ENCODE results near the gene FCHSD2. TPM values are rescaled to one million over a fixed set of nuclear protein-coding genes. Genes with fewer than 3 reads are reported as not detected.
A peak's percentile ranks its signal among the peaks of the same experiment; 100 is the strongest.

Gene FCHSD2
- total RNA-seq, 1 experiment from 2014 or later, result 22.6 TPM

- no peaks in the 10 kb centered on the region for H3K9me2 ChIP-seq (ENCODE audit: insufficient read depth)
- H3K27me3 ChIP-seq (ENCODE audit: insufficient read depth, low read depth), result no peaks in the 10 kb centered on the region
- H3K4me3 ChIP-seq, result no peak overlapping the region
- ChIA-PET CTCF (interaction anchor here (0.7 kb wide), 1 partner anchor 328 kb away, joined by 8 read pairs; no protein-coding TSS in a partner anchor), POLR2A (ENCODE audit: unreplicated experiment) (no interaction called here)
- H3K4me1 ChIP-seq (replicated peaks; ENCODE audit: insufficient read depth), result no peaks in the 10 kb centered on the region
- H3K9me3 ChIP-seq (ENCODE audit: insufficient read depth, low read depth), result no peaks in the 10 kb centered on the region
- no peaks in the 10 kb centered on the region for H3K79me2 ChIP-seq (ENCODE audit: low read depth)
- H4K20me1 ChIP-seq (ENCODE audit: insufficient read depth), result no peaks in the 10 kb centered on the region
- no peak overlapping the region for H3K27ac ChIP-seq
- BruUV-seq (replicated peaks), result no TSS peak
- H3K4me2 ChIP-seq, result no peak overlapping the region
- no peak for DNase-seq
- intact Hi-C loops (cut with micrococcal nuclease; ENCODE audit: unreplicated experiment), result no loop called here
- no peak overlapping the region for H2AFZ ChIP-seq
- H3F3A ChIP-seq (ENCODE audit: insufficient read depth, low read depth), result peaks cover 8% of the 10 kb centered on the region; the same call in 1 of the 2 replicates
- no peak for TF ChIP-seq EZH2 (IDR thresholded peaks at IDR 0.05; ENCODE audit: low read depth)
- TF ChIP-seq, protein P1, sequence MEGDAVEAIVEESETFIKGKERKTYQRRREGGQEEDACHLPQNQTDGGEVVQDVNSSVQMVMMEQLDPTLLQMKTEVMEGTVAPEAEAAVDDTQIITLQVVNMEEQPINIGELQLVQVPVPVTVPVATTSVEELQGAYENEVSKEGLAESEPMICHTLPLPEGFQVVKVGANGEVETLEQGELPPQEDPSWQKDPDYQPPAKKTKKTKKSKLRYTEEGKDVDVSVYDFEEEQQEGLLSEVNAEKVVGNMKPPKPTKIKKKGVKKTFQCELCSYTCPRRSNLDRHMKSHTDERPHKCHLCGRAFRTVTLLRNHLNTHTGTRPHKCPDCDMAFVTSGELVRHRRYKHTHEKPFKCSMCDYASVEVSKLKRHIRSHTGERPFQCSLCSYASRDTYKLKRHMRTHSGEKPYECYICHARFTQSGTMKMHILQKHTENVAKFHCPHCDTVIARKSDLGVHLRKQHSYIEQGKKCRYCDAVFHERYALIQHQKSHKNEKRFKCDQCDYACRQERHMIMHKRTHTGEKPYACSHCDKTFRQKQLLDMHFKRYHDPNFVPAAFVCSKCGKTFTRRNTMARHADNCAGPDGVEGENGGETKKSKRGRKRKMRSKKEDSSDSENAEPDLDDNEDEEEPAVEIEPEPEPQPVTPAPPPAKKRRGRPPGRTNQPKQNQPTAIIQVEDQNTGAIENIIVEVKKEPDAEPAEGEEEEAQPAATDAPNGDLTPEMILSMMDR (conservative IDR thresholded peaks at IDR 0.05), result no peak
- no peaks in the 10 kb centered on the region for H3K36me3 ChIP-seq (ENCODE audit: low read depth)
These were observed 291.3 kb downstream of the FCHSD2 start for GRCh38 chr11:72850832-72851231.

DNA sequence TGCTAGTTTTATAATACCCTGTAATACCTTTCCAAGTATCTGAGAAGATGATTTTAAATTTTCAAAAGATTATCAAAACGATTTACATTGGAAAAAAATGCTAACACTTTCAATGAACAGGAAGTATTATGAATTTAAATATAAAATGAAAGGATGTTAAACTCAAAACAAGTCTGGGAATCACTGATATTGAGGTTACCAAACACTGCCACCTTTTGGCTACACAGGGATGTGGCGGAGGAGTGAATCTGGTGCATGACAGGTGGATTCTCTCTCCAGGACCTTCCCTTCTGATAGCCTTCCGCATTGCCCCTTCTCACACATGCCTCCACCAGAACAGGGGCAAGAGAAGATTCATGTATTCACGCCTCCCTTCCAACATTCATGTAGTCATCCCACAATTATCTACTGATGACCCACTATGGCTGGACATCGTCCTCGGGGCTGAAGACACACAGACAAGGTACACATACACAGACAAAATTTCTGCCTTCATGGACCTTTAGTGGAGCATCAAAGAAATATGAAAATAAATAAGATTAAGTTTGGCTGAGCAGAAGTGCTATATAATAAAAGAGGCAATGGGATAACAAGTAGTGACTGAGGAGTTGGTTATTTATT is 293.2 kb downstream of the FCHSD2 start:
- H3K9me2 ChIP-seq (ENCODE audit: insufficient read depth), result no peaks in the 10 kb centered on the region
- H2AFZ ChIP-seq, result no peak overlapping the region
- H3K4me2 ChIP-seq, result no peak overlapping the region
- H3K4me3 ChIP-seq, result no peak overlapping the region
- POLR2A ChIA-PET (ENCODE audit: unreplicated experiment), result no interaction called here
- TF ChIP-seq EZH2 (IDR thresholded peaks at IDR 0.05; ENCODE audit: low read depth), result no peak
- TF ChIP-seq, protein P1 (conservative IDR thresholded peaks at IDR 0.05), result peak; percentile 77
- CTCF ChIA-PET, result no interaction called here
- H4K20me1 ChIP-seq (ENCODE audit: insufficient read depth), result no peaks in the 10 kb centered on the region
- intact Hi-C loops (cut with micrococcal nuclease; ENCODE audit: unreplicated experiment), result no loop called here
- peak in 1 of 2 experiments; percentile 33 for DNase-seq
- no peaks in the 10 kb centered on the region for H3K27me3 ChIP-seq (ENCODE audit: insufficient read depth, low read depth)
- no peaks in the 10 kb centered on the region for H3K4me1 ChIP-seq (replicated peaks; ENCODE audit: insufficient read depth)
- BruUV-seq (replicated peaks), result no TSS peak
- peaks cover 8% of the 10 kb centered on the region; the same call in 1 of the 2 replicates for H3F3A ChIP-seq (ENCODE audit: insufficient read depth, low read depth)
- H3K9me3 ChIP-seq (ENCODE audit: insufficient read depth, low read depth), result no peaks in the 10 kb centered on the region
- no peaks in the 10 kb centered on the region for H3K79me2 ChIP-seq (ENCODE audit: low read depth)
- no peak overlapping the region for H3K27ac ChIP-seq
- H3K36me3 ChIP-seq (ENCODE audit: low read depth), result no peaks in the 10 kb centered on the region

DNA sequence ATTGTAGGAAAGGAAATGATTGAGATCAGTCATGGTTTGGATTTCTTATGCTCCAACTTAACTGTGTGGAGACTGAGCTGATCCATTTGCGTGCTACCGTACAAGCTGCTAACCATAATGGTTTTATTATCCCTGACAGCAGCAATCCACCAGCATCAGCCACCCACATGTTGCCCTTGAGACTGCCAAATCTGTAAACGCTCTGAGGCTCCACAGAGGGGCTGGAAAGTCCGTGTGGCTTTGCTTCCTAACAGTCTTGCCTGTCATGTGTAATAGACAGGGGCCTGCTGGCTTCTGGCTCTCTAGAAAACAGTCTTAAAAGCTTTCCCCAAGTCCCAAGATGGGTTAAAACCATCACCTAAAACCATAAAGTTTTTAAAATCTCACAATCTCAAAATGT is 297.8 kb downstream of the FCHSD2 start:
- H3K9me2 ChIP-seq (ENCODE audit: insufficient read depth), result no peaks in the 10 kb centered on the region
- no peak overlapping the region for H2AFZ ChIP-seq
- no peaks in the 10 kb centered on the region for H3K9me3 ChIP-seq (ENCODE audit: insufficient read depth, low read depth)
- no peaks in the 10 kb centered on the region for H3K36me3 ChIP-seq (ENCODE audit: low read depth)
- no peak overlapping the region for H3K4me3 ChIP-seq
- no peaks in the 10 kb centered on the region for H4K20me1 ChIP-seq (ENCODE audit: insufficient read depth)
- BruUV-seq (replicated peaks), result no TSS peak
- TF ChIP-seq, protein P1 (conservative IDR thresholded peaks at IDR 0.05), result no peak
- no peak for TF ChIP-seq EZH2 (IDR thresholded peaks at IDR 0.05; ENCODE audit: low read depth)
- intact Hi-C loops (cut with micrococcal nuclease; ENCODE audit: unreplicated experiment), result no loop called here
- no peaks in the 10 kb centered on the region for H3K79me2 ChIP-seq (ENCODE audit: low read depth)
- DNase-seq, result no peak
- no peaks in the 10 kb centered on the region for H3K27me3 ChIP-seq (ENCODE audit: insufficient read depth, low read depth)
- H3K4me1 ChIP-seq (replicated peaks; ENCODE audit: insufficient read depth), result peaks cover 8% of the 10 kb centered on the region
- no peak overlapping the region for H3K4me2 ChIP-seq
- CTCF ChIA-PET, result no interaction called here
- peaks cover 13% of the 10 kb centered on the region; the same call in 1 of the 2 replicates for H3F3A ChIP-seq (ENCODE audit: insufficient read depth, low read depth)
- POLR2A ChIA-PET (ENCODE audit: unreplicated experiment), result no interaction called here
- H3K27ac ChIP-seq, result no peak overlapping the region

Measured in PC-9 (cell line).